Eye (tissue), 1 donor: ENCODE data around the gene MYH9.

Source experiments
- DNase-seq: peaks from one replicate; pipeline ENCODE4 v3.0.0-alpha.2; 2015

Gene MYH9

GRCh38 chr22:36385491-36386350 is 2.0 kb downstream of the MYH9 start:
- DNase-seq: peak; percentile 65

GRCh38 chr22:36384766-36385481 is 2.8 kb downstream of the MYH9 start:
- peak; percentile 73 for DNase-seq

DNA sequence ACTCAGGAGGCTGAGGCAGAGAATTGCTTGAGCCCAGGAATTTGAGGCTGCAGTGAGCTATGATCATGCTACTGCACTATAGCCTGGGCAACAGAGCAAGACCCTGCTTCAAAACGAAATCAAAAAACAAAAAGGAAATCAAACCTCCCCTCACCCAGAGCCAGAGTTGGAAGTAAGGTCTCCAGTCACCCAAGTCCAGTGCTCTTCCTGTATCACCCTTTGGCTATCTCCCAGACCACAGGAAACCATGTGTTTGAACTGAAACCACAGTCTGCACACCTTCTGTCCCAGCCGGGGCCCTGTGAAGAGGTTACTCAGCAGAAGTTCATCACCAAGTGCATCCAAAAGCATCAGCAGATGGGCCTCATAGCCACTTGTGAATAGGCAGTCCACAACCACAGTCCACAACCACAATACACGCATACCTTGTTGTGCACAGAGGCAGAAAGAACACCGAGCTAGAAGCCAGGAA is 4.6 kb downstream of the MYH9 start:
- no peak for DNase-seq

DNA sequence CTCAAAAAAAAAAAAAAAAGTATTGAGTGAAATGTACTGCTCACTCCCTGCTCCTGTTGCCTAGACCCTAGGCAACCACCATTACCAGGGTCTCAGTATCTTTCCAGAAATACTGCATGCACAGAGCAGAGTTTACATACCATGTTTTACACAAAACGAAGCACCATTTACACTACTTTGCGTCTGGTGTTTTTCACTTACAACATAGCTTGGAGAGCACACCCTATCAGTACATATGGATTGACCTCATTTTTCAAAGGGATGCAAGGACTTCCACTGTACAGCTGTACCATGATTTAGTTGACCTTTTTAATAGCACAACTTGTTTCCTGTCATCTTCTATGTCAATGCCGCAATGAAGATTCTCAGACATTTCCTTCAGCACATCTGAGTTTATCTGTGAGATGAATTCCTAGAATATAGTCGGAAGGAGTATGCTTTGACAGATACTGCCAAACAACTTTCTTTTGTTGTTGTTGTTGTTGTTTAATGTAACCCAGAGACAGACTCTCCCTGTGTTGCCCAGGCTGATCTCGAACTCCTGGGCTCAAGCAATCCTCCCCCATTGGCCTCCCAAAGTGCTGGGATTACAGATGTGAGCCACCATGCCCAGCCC is 6.1 kb downstream of the MYH9 start:
- DNase-seq: no peak

- no peak for DNase-seq
These were observed 8.0 kb downstream of the MYH9 start for GRCh38 chr22:36379593-36380361.

DNA sequence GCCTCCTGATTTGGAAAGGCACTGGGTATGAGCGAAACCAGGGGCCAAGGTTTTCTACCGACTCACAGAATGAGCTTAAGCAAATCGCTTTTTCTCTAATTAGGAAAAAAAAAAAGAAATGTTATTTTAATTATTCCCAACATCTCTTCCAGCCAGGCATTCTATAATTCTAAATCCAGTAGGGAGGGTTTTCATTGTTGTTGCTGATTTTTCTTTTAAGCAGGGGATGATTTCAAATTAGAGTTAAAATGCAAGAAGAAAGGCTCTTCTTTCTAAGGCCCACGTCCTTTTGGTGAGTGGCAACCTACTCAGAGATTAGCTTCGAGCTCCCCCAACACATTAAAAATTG is 8.9 kb downstream of the MYH9 start:
- no peak for DNase-seq

DNA sequence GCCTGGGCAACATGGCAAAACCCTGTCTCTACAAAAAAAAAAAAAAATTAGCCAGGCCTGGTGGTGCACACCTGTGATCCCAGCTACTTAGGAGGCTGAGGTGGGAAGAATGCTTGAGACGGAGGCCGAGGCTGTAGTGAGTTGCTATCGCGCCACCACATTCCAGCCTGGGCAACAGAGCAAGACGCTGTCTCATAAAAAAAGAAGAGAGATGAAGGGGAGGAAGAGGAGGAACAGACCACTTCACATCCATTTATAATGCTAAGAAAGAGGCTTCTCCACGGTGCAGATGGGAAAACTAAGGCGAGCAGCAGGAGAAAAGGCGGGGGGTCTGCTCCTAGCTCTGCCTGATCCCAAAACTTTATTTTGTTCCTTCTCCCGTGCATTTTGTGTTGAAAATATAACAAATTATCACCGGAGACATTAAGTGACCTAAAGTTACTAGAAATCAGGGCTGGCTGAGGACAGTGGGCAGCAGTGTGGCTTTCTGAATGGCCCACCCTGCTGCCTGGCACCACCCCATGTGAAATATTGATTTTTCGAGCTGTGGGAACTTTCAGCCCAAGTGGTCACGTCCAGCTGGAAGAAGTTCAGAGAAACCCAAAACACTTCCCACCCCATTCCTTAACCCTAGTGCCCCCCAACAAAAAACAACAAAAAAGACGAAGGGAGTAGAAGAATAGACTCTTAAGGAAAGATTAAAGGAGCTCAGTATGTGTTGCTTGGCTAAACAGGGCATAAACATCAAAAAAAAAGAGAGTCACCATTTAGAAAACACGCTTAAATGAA is 9.5 kb downstream of the MYH9 start:
- no peak for DNase-seq

DNA sequence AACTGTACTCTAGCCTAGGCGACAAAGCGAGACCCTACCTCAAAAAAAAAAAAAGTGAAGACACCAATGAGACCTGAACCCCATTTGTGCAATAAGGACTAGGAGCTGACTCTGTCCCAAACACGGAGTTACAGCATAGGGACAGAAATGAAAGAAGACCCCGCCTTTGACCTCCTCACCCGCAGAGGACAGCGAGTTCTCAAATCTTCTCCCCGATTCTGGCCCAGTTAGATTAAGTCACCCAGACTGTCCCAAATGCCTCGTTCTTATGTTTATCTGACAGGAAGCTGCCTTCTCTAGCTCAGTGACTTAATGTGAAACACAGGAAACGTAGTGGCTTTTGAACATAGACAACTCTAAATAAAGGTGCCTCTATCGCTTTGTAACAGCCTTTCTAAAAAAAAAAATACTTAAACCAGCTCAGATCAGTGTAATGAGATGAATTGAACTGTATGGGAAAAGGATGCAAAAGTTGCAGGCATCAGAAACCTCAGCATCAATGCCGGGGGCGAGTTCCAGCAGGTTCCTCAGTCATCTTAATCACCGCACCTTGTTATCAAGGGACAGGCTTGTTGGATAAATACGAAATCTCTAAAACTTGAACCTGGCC is 10.6 kb downstream of the MYH9 start:
- no peak for DNase-seq

DNA sequence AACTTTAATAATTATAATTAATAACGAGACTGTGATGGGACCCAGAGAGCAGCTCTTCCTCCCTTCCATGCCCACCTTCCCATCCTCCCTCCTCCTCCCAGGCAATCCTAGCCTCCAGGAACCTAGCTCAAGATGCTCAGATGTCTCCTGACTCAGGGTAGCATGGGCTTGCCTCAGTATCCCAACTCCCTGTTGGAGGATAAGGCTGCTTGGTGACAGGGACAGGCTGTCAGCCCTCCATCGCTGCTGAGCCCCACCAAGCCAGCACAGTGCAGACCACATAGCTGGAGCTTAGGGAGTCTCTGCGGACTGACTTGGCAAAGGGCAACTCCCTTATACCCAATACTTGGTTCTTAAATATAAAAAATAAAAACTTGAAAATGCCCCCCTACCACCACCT is 11.5 kb downstream of the MYH9 start:
- no peak for DNase-seq

GRCh38 chr22:36375071-36375980 is 12.4 kb downstream of the MYH9 start:
- no peak for DNase-seq

- DNase-seq: no peak
These were observed 13.2 kb downstream of the MYH9 start for GRCh38 chr22:36374603-36375024.

DNA sequence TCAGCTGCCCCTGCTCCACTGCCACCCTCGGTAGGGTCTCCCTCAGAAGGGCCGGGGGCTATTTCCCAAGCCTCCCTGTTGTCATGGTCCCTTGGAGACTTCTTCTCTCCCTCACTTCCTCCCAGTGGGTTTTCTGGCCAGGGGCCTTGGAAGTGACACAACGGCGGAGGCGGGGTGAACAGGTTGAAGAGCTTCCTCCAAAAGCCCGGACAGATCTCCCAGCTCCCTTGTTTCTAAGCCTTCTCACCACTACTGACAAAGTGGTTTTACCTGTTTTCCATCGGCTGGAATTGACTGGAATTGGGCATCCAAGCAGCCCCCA is 14.5 kb downstream of the MYH9 start:
- DNase-seq: no peak

DNA sequence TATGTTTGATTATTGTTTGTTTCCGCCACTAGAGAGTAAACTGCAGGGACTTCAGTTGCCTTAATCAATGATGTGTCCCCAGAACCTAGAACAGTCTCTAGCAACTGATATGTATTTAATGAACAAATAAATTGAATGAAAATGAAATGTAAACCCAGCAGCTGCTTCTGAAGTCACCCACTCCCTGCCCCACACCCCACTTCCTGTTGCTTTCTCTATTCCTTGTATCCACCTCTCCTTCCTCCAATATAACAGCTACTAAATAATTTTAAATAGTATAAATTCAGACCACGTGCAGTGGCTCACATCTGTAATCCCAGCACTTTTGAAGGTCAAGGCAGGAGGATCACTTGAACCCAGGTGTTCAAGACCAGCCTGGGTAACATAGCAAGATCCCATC is 15.8 kb downstream of the MYH9 start:
- no peak for DNase-seq

DNA sequence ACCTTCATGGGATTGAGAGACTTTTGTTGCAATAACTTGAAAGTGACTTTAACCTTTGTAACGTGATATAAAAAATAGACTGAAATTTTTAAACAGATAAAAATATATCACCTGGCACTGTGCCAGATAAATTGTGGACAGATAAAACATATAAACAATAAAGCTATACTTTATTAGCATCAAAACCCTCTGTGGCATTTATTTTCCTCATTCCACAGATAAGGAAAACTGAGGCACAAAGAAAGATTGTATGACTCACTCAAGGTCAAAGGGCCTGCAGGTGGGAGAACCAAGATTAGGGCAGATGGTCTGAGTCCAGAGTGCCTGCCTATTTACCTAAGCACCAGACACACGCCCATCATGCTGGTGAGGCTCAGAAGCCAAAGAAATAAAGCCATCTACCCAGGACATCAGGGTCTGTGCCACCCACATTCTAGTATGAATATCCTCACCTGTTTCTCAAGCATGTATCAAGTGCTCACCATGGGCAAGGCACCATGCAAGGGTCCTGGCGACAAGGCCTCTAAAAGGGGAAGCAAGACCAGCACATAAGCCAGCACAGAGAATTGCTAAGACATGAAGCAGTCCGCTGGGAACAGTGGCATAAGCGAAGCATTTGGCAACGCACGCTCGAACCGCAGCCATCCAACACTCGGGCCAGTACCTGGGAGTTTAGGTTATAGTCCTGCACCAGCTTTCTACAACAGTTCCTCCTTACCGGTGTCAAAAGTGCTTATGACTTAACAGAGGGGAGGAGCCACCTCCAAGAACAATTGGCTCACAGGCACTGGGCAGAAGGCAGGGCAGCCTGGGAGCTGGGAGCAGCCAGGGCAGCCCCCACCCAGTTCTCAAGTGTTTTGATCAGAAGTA is 17.6 kb downstream of the MYH9 start:
- peak; percentile 56 for DNase-seq

DNA sequence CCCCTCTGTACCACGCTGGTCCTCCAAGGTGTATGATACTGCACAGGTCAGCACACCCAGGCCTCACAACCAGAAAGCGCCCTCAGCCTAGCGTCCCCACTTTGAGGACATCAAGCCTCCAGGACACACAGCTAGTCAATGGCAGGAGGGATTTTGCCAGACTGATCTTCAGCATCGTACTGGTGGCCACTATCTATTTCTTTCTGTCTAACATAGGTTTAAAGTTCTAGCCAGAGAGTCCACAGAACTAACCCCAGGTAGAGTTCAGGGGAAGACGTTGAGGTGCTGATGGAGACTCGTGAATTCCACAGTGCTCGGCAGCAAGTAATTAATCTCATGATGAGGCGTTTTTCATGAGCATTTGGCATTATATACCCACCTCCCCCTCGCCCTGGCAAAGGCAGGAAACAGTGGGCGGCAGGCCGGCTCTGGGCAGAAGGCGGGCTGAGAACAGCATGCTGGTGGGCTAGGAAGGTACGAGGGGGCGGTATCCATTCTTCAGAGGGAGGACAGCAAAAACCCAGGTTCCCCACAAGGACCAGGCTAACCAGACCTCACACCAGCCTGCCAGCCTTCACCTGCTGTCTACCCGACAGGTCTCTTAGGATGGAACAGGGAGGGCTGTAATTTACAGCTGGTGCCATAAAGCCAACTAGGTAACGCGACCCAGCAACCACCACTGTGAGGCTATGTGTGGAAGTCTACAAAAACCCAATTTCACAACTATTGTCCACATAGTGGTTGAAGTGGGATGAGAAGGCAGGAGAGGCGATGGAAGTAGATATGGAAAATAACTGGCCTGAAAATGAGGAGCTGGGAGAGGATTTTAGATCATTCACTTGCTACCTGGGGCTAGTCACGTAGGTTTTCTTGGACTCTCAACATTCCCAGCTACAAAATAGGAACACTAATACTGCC is 18.5 kb downstream of the MYH9 start:
- DNase-seq: no peak

DNA sequence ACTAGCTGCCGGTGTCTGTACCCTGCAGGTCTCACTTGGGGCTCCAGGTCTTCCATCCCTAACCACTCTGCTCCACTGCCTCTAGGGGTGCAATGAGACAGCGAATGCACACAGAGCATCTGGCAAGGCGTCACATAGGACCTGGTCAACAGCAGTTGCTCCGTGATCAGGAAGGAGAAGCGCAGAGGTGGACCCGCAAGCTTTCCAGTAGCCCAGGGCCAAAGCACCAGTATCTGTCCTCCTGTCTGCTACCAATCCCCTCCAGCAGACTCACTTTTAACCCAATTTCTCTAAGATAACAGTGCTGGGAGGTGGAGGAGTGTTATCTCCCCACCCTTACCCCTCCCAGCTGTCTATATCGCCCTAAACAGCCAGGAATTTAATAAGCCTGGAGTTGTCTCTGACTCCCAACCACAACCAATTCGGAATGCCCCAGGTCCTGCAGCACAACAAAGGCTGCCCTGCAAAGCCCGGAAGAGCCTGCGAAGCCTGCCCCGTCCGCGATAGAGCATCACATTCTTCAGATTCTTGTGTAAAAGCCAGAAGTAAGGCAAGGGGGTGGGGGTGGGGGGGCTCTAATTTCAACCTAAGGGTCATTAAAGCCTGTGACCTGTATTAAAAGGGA is 19.3 kb downstream of the MYH9 start:
- peak; percentile 83 for DNase-seq

GRCh38 chr22:36367479-36367878 is 20.3 kb downstream of the MYH9 start:
- no peak for DNase-seq

DNA sequence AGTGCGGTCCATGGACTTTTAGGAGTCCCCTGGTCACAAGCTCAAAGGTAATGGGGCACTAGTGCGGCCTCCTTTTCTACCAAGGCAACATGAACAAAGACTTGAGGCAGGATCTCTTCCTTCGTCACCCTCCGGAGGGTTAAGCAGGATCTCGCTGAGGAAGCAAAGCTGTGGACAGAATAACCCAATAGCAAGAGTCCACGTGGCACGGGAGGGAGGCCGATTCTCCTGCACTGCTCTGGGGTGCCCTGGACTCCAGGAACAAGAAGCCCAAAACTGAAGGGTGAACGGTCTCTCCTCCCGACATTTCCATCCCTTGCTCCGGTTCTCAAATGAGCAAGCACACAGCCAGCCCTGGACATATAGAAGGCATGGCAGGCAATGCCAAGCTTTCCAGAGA is 20.7 kb downstream of the MYH9 start:
- DNase-seq: no peak
